Chondrocyte (in vitro differentiated cells): Measurements from ENCODE around the gene TCP11L2. TPM values are rescaled to one million over a fixed set of nuclear protein-coding genes. Genes with fewer than 3 reads are reported as not detected.

Source experiments
- DNase-seq: peaks from one replicate; pipeline ENCODE4 v3.0.0; 2021; ENCODE audit warnings: mixed read lengths, low spot score
- H3K27ac Mint-ChIP-seq: one replicate; pipeline ENCODE4 v1.8.0; 2021; ENCODE audit warnings: mild to moderate bottlenecking, moderate library complexity, mixed read lengths; ENCODE audit not compliant: unreplicated experiment
- H3K27me3 Mint-ChIP-seq: 2 replicates; pipeline ENCODE4 v1.8.0; 2021; ENCODE audit warnings: low read depth, mixed read lengths
- H3K36me3 Mint-ChIP-seq: 2 replicates; pipeline ENCODE4 v1.8.0; 2021; ENCODE audit warnings: low read depth, mixed read lengths
- H3K4me1 Mint-ChIP-seq: 2 replicates; pipeline ENCODE4 v1.8.0; 2021; ENCODE audit warnings: low read depth, mild to moderate bottlenecking, mixed read lengths
- H3K4me3 Mint-ChIP-seq: one replicate; pipeline ENCODE4 v1.8.0; 2021; ENCODE audit warnings: mild to moderate bottlenecking, moderate library complexity, mixed read lengths; ENCODE audit not compliant: unreplicated experiment
- H3K9me3 Mint-ChIP-seq: 2 replicates; pipeline ENCODE4 v1.8.0; 2021; ENCODE audit warnings: low read depth, mixed read lengths
- CTCF ChIP-seq: fragments of 200-600 bp; sonication (generic); IDR thresholded peaks from 2 replicates; pipeline ENCODE4 v1.5.0; 2021; ENCODE audit warnings: antibody characterized with exemption, mild to moderate bottlenecking, moderate library complexity
- total RNA-seq: library from RNA; stranded (reverse); gene quantifications from 3 replicates; pipeline ENCODE4 v1.2.1, GENCODE V29; 2021

The TCP11L2 gene
- total RNA-seq, 1 donor from 2014 or later, result 31.2 TPM

DNA sequence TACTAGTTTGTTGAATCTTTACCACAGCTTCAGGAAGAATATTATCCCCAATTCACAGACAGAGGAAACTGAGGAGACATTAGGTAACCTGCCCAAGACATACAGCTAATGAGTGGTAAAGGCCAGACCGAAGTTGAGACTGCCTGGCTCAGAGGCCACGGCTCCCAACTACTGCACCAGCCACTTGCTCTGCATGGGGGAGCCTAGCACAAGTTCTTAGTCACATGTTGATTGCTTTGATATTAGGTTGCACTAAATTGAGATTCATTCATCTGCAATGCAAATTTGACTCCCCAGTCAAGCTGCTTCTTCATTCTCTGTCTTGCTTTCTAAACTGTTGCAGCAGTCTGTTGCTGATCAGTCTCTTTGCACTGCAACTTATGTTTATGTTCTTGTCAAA lies 29.1 kb downstream of the TCP11L2 start:
- H3K27ac Mint-ChIP-seq, result no peak overlapping the region
- peaks cover 3% of the 10 kb centered on the region for H3K9me3 Mint-ChIP-seq
- peaks cover 16% of the 10 kb centered on the region for H3K36me3 Mint-ChIP-seq
- no peak for DNase-seq
- no peaks in the 10 kb centered on the region for H3K4me1 Mint-ChIP-seq
- H3K4me3 Mint-ChIP-seq, result no peak overlapping the region
- no peaks in the 10 kb centered on the region for H3K27me3 Mint-ChIP-seq
- TF ChIP-seq CTCF, result no peak

- H3K4me3 Mint-ChIP-seq, result no peak overlapping the region
- DNase-seq, result no peak
- H3K9me3 Mint-ChIP-seq, result peaks cover 3% of the 10 kb centered on the region
- H3K36me3 Mint-ChIP-seq, result peaks cover 20% of the 10 kb centered on the region
- no peaks in the 10 kb centered on the region for H3K4me1 Mint-ChIP-seq
- H3K27ac Mint-ChIP-seq, result no peak overlapping the region
- no peak for TF ChIP-seq CTCF
- H3K27me3 Mint-ChIP-seq, result no peaks in the 10 kb centered on the region
Measured at GRCh38 chr12:106332536-106332935, 30.0 kb downstream of the TCP11L2 start.

- Mint-ChIP-seq H3K27me3 (no peaks in the 10 kb centered on the region), H3K36me3 (peaks cover 20% of the 10 kb centered on the region), H3K4me3 (no peak overlapping the region), H3K4me1 (no peaks in the 10 kb centered on the region), H3K27ac (no peak overlapping the region), H3K9me3 (peaks cover 3% of the 10 kb centered on the region)
- no peak for DNase-seq
- TF ChIP-seq CTCF, result no peak
Measured at GRCh38 chr12:106333010-106333409, 30.5 kb downstream of the TCP11L2 start.

- H3K9me3 Mint-ChIP-seq, result peaks cover 3% of the 10 kb centered on the region
- H3K27me3 Mint-ChIP-seq, result no peaks in the 10 kb centered on the region
- H3K4me1 Mint-ChIP-seq, result no peaks in the 10 kb centered on the region
- no peak overlapping the region for H3K4me3 Mint-ChIP-seq
- no peak overlapping the region for H3K27ac Mint-ChIP-seq
- no peak for DNase-seq
- no peak for TF ChIP-seq CTCF
- H3K36me3 Mint-ChIP-seq, result peaks cover 17% of the 10 kb centered on the region
Measured at GRCh38 chr12:106333756-106334155, 31.2 kb downstream of the TCP11L2 start.

DNA sequence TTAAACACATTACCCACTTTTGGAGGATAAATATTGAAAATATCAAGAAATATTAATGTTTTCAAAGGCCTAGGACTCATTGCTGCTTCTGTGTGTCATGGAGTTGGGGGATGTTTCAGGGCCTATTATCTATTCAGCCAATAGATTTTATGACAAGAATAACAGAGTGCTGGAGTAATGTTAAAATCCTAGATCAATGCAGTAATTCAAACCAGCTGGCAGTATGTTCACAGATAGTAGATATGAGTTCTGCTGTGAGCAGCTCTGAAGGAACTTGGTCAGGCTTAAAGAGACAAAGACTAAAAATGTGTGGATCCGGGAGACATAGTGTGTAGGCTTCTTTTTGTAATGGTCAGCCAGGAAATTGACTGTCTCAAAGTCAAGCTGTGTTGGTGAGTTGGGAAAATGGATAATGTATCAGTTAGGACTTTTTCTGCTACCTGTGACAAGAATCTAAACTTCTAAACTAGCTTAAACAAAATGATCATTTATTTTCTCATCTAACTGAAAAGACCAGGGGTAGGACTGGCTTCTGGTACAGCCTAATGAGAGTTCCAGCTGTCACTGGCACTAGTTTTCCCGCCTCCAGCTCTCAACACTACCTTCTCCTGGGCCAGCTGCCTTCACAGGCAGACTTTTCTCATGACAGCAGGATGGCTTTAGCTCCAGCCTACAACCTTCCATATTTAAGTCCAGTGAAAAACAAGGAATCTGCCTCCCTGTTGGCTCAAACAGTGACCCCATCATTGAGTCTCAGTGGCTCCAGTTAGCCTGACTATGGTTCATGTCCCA lies 38.7 kb downstream of the TCP11L2 start:
- Mint-ChIP-seq H3K9me3 (peaks cover 4% of the 10 kb centered on the region), H3K27ac (no peak overlapping the region), H3K36me3 (peaks cover 8% of the 10 kb centered on the region), H3K27me3 (no peaks in the 10 kb centered on the region), H3K4me1 (peaks cover 19% of the 10 kb centered on the region), H3K4me3 (no peak overlapping the region)
- DNase-seq, result no peak
- TF ChIP-seq CTCF, result no peak
